HG02973 (cell line): Measurements from ENCODE around the gene LMNA.

ENCODE experiments used
- ATAC-seq: cut with Tn5 transposase; IDR thresholded peaks from one replicate; pipeline ENCODE4 v1.9.1; 2021; ENCODE audit warnings: moderate library complexity; ENCODE audit not compliant: unreplicated experiment

LMNA gene

DNA sequence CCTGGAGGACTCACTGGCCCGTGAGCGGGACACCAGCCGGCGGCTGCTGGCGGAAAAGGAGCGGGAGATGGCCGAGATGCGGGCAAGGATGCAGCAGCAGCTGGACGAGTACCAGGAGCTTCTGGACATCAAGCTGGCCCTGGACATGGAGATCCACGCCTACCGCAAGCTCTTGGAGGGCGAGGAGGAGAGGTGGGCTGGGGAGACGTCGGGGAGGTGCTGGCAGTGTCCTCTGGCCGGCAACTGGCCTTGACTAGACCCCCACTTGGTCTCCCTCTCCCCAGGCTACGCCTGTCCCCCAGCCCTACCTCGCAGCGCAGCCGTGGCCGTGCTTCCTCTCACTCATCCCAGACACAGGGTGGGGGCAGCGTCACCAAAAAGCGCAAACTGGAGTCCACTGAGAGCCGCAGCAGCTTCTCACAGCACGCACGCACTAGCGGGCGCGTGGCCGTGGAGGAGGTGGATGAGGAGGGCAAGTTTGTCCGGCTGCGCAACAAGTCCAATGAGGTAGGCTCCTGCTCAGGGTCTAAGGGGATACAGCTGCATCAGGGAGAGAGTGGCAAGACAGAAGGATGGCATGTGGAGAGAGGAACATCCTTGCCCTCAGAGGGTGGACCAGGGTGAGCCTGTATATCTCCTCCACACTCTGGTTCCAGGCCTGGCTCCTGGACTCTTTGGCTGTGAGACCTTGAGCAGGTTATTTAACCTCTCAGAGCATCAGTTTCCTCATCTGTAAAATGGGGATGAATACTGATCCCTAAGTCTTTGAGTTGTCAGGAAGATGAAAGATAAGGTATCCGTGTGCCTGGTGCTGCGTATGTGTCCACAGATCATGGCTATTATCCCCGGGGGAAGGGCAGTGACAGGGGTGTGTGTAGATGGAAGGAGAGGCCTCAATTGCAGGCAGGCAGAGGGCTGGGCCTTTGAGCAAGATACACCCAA is 21.7 kb downstream of the LMNA start:
- no peak for ATAC-seq

GRCh38 chr1:156136970-156137483 is 22.5 kb downstream of the LMNA start:
- no peak for ATAC-seq

- ATAC-seq: no peak
Measured at GRCh38 chr1:156138458-156138867, 24.0 kb downstream of the LMNA start.

DNA sequence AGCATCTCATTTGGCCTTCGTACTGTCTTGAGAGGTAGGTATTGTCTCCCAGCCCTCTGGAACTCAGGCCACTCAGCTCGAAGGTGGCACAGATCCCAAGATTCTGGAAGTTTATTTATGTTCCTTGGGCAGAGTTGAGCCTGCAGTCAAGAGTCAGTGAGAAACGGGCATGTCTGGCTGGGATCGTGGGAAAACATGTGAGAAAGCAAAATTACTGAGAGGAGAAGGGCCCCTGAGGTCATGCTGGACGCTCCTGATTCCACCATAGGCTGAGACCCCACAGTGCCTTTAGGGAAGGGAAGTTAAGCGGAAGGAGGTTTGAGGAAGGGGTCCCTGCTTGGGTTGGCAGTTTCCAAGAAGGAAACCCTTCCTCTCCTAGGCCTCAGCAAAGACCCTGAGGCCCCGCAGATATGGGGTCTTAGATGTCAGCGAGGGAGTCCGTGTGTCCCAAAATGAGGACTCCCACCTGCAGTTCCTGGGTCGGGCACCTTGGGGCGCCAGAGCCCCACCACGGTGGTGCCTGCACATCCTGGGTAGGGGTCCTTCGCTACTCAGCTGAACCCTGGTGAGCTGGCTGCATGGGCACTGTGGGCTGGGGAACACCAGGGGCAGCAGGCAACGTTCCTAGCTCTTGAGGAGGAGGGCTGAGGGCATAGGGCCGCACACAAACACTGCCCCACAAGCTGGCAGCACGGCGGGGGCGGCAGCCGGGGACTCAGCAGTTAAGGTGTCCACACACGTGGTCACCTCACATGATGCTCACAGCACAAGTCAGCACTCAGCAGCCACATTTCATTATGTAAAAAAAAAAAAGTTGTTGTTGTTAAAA is 26.6 kb downstream of the LMNA start:
- ATAC-seq: no peak

GRCh38 chr1:156143765-156144489 is 29.4 kb downstream of the LMNA start:
- no peak for ATAC-seq

DNA sequence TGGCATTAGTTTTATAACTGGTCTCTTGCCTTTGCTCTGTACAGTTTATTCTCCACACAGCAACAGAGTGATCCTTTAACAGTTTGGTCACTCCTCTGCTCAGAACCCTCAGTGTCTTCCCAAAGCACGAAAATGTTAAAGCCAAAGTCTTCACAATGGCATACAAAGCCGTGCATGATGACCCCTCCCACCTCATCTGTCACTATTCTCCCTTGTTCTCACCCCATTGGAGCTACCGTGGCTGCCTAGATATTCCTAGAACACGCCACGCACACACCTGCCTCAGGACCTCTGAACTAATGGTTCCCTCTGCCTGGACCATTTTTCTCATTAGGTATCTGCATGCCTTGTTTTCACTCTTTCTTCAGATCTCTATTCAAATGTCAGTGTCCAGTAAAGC is 30.2 kb downstream of the LMNA start:
- no peak for ATAC-seq

- ATAC-seq: no peak
Measured at GRCh38 chr1:156145650-156146019, 31.1 kb downstream of the LMNA start.

GRCh38 chr1:156146020-156146768 is 31.7 kb downstream of the LMNA start:
- ATAC-seq: no peak

GRCh38 chr1:156146769-156147405 is 32.4 kb downstream of the LMNA start:
- no peak for ATAC-seq

- no peak for ATAC-seq
Measured at GRCh38 chr1:156148216-156148615, 33.7 kb downstream of the LMNA start.

DNA sequence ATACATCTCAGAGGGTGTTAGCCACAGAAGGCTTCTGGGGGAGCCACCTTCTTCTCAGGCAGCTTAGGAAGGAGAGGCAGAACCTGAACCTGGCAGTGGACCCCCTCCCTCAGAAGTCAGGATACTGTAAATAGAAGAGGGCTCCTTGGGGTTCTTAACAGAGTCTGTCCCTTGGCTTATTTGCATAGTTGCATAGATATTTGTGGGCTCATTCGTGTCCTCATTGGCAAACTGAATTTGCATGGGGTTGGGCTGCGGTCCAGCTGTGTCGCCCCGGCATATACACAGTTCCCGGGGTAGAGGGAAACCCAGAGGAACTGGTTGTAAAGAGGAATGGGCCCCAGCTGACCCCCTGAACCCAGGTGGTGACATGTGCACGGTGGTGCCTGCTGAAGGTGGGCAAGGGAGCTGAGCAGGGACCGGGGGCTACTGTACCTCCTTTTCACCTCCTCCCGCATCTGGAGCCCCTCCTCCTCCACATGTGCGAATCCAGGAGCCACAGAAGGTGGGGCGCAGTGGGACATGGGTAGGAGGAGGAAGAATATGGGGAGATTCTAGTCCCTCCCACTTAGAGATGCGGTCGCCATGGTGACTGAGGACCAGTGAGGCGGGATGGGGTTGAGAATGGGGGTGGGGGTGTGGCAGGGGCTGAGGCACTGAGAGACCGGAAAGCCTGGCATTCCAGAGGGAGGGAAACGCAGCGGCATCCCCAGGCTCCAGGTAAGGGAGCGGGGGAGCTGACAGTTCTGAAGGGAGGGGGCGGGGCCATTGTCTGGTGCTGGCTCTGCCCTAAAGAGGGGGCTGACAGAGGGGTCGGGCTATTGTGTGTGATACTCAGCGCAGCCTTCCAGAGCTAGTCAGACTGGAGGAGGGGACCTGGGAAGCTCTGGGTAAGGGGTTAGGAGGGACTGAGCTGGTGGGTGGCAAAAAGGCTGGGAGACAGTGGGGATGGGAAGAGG is 35.1 kb downstream of the LMNA start:
- peak; percentile 42 for ATAC-seq

DNA sequence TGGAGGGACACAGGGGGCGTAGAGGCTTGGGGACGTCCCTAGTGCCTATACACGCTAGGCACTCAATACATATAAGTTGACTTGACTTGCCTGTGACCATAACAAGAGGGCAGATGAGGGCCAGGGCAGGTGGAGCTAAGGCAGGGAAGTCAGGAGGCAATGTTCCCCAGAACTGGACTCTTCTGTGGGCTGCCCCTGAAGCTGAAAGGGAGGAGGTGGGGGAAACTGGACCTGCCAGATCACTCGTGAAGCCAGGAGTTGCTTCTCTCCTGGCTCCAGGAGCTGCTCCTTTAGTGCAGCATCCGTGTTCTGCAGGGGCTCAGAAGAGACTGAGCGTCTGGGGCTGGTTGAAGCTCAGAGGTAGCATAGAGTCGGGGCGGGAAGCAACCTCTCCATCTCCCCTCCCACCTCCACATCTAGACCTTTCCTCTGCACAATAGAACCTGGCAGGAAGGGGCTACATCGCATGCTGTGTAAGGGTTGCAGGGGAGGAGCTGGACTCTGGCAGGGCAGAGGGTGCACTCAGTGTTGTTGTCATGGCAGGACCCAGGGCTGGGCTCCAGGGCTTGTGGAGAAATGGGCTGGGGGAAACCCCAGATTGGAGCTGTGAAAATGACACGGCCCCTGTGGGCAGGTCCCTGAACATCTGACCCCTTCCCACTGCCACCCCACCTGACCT is 36.0 kb downstream of the LMNA start:
- ATAC-seq: no peak

GRCh38 chr1:156151093-156151688 is 36.7 kb downstream of the LMNA start:
- no peak for ATAC-seq

GRCh38 chr1:156152628-156153027 is 38.1 kb downstream of the LMNA start:
- ATAC-seq: no peak

- no peak for ATAC-seq
Measured at GRCh38 chr1:156153362-156153761, 38.9 kb downstream of the LMNA start, which contains the start of gene SEMA4A. TSS of gene SEMA4A (plus strand) at chr1:156153585. CDS start at chr1:156154579, 994 bp downstream.

DNA sequence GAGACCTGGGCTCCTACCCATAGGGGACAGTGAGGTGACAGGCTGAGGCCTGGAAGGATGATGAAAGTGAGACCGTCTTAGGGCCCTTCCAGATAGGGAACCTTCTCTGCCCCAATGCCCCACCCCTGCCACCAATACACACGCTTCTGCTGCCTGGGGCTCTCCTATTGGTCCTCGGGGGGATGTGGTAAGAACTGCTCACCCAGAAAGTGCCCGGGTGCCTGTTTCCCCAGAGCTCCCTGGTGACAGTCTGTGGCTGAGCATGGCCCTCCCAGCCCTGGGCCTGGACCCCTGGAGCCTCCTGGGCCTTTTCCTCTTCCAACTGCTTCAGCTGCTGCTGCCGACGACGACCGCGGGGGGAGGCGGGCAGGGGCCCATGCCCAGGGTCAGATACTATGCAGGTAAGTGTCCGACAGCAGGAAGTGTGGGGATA is 39.8 kb downstream of the LMNA start:
- ATAC-seq: peak; percentile 30

DNA sequence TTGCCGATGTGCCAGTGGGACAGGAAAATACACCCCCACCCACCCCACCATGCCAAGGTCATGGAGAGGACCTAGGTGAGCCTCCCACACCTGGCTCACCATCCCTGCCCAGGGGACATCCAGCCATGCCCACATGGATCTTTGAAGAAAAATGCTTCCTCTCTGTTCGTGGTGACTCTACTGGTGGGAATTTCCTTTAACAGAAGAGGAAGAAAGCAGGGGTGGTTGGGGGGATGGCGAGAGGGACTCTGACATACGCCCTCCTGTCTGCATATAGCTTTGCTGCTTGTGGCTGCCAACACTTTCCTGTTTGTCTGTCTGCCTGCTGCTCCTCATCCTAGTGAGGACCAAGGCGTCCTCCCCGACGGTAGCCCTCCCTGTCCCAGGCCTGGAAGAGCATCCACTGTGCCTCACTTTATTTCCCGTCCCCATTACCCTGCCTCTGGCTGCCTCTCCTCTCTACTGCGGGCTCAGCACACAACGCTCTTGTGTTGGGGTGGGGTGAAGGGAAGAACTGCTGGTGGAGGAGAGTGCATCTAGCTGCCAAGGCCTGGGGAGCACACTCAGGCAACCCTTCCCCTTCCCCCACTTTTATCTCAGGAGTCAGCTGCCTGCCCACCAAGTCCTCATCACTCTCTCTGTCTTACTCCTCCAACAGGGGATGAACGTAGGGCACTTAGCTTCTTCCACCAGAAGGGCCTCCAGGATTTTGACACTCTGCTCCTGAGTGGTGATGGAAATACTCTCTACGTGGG is 41.4 kb downstream of the LMNA start:
- ATAC-seq: no peak
